Panc1 (cell line): ENCODE data around the gene SLC44A1. TPM values are rescaled to one million over a fixed set of nuclear protein-coding genes. Genes with fewer than 3 reads are reported as not detected.

ENCODE experiments used
- ATAC-seq: fragments of 200-7000 bp; cut with Tn5 transposase; 2 replicates; pipeline ENCODE4 v1.9.1; 2020; ENCODE audit warnings: mild to moderate bottlenecking, moderate library complexity
- BruUV-seq: library from RNA; stranded (reverse); fragments of 400-500 nt; replicated peaks from 2 replicates; lab custom pipeline; 2021; lab: Mats Ljungman, UMichigan
- CTCF ChIA-PET: fragments of 300-600 bp; sonication (Branson Sonifier 250); formaldehyde crosslinking; loops from one replicate; lab custom pipeline; 2022; ENCODE audit warnings: antibody characterized with exemption; lab: Charles Lee
- POLR2A ChIA-PET: fragments of 300-600 bp; sonication (Branson Sonifier 250); formaldehyde crosslinking; loops from one replicate; lab custom pipeline; 2022; ENCODE audit warnings: antibody characterized with exemption; lab: Charles Lee
- DNase-seq: peaks from one replicate; pipeline ENCODE4 v3.0.0-alpha.2; 2010; ENCODE audit warnings: low read depth, low spot score
- H3K27ac ChIP-seq: 2 replicates; pipeline ENCODE4 v1.5.1; 2011; ENCODE audit warnings: mild to moderate bottlenecking, low read length, inconsistent platforms
- H3K27me3 ChIP-seq: fragments of 200-500 bp; sonication (Bioruptor generic); 2 replicates; pipeline ENCODE4 v1.6.0; 2014; ENCODE audit warnings: low read length, inconsistent platforms; ENCODE audit not compliant: control insufficient read depth, insufficient read depth
- H3K36me3 ChIP-seq: fragments of 200-500 bp; sonication (Bioruptor generic); 2 replicates; pipeline ENCODE4 v1.5.1; 2014; ENCODE audit warnings: inconsistent platforms, mild to moderate bottlenecking, low read length, moderate library complexity; ENCODE audit not compliant: control insufficient read depth, insufficient read depth
- H3K4me1 ChIP-seq: 2 replicates; pipeline ENCODE4 v1.5.1; 2011; ENCODE audit warnings: inconsistent platforms, mild to moderate bottlenecking, low read length, moderate library complexity; ENCODE audit not compliant: control insufficient read depth, insufficient read depth
- H3K4me3 ChIP-seq, 2 experiments: 2 replicates each; pipeline ENCODE4 v1.5.1; 2011 to 2012; ENCODE audit warnings: low read depth in 2 of 2, low read length in 2 of 2, mild to moderate bottlenecking in 2 of 2, inconsistent platforms in 1 of 2, moderate library complexity in 1 of 2
- H3K9me3 ChIP-seq: fragments of 200-500 bp; sonication (Bioruptor generic); 2 replicates; pipeline ENCODE4 v1.5.1; 2014; ENCODE audit warnings: low read depth, mild to moderate bottlenecking, inconsistent platforms, low read length, moderate library complexity; ENCODE audit not compliant: control insufficient read depth, insufficient read depth
- CTCF ChIP-seq: fragments of 450-650 bp; IDR thresholded peaks from 2 replicates; pipeline ENCODE4 v1.5.1; 2017; ENCODE audit warnings: mild to moderate bottlenecking
- POLR2AphosphoS5 ChIP-seq: IDR thresholded peaks from 2 replicates; pipeline ENCODE4 v1.6.1; 2012; ENCODE audit warnings: mild to moderate bottlenecking, low read depth, low read length, moderate library complexity
- REST ChIP-seq, 2 experiments: IDR thresholded peaks; 2 replicates each; pipeline ENCODE4 v1.6.1; 2011 to 2012; ENCODE audit warnings: low read depth in 2 of 2, control low read depth in 1 of 2, low read length in 1 of 2, mild to moderate bottlenecking in 1 of 2, moderate library complexity in 1 of 2; ENCODE audit not compliant: insufficient read depth in 1 of 2
- SIN3A ChIP-seq: IDR thresholded peaks from 2 replicates; pipeline ENCODE4 v1.6.1; 2012; ENCODE audit warnings: low read depth, mild to moderate bottlenecking, low read length, moderate library complexity, borderline replicate concordance; ENCODE audit not compliant: insufficient read depth
- TCF7L2 ChIP-seq: IDR thresholded peaks from 2 replicates; pipeline ENCODE4 v1.6.1; 2011; ENCODE audit warnings: mild to moderate bottlenecking, low read depth, low read length, inconsistent platforms
- in situ Hi-C: cut with HindIII; loops from 2 replicates; pipeline ENCODE4 v1.10.0; 2016; ENCODE audit warnings: low sequenced_read_pairs, low pct_unique_long_range_greater_than_20kb
- intact Hi-C: fragments of 100-400 bp; cut with micrococcal nuclease; formaldehyde crosslinking; loops from one replicate; pipeline ENCODE4 v1.10.0; 2022; ENCODE audit not compliant: unreplicated experiment
- total RNA-seq: library from RNA; stranded (reverse); gene quantifications from one replicate; pipeline ENCODE4 v1.2.1, GENCODE V29; 2021; ENCODE audit not compliant: unreplicated experiment

Gene SLC44A1
- total RNA-seq, 1 experiment from 2014 or later, result 8.7 TPM

- DNase-seq, result no peak
- POLR2A ChIA-PET, result no interaction called here
- no peak for TF ChIP-seq REST (IDR thresholded peaks at IDR 0.05; ENCODE audit: insufficient read depth in 1 of 2, low read depth in 2 of 2, low read length in 1 of 2)
- TF ChIP-seq CTCF, result no peak
- TF ChIP-seq SIN3A, result no peak
- TF ChIP-seq POLR2AphosphoS5, result no peak
- TF ChIP-seq TCF7L2, result no peak
- Histone ChIP-seq H3K4me1 (no peaks in the 10 kb centered on the region), H3K27me3 (no peaks in the 10 kb centered on the region), H3K4me3 (no peak overlapping the region), H3K9me3 (no peaks in the 10 kb centered on the region), H3K27ac (no peak overlapping the region), H3K36me3 (no peaks in the 10 kb centered on the region)
- ATAC-seq, result no peak
- intact Hi-C loops, result no loop called here
- no TSS peak for BruUV-seq
- in situ Hi-C loops, result no loop called here
- CTCF ChIA-PET, result no interaction called here
Measured at GRCh38 chr9:105376893-105377292, 132.4 kb downstream of the SLC44A1 start.

- Histone ChIP-seq H3K27me3 (no peaks in the 10 kb centered on the region), H3K27ac (no peak overlapping the region), H3K4me1 (no peaks in the 10 kb centered on the region), H3K9me3 (no peaks in the 10 kb centered on the region), H3K4me3 (peak overlapping the region; percentile 33 to 57), H3K36me3 (no peaks in the 10 kb centered on the region; the same call in 1 of the 2 replicates)
- no TSS peak for BruUV-seq
- TF ChIP-seq TCF7L2 (no peak), POLR2AphosphoS5 (no peak), SIN3A (no peak)
- intact Hi-C loops (no loop called here), in situ Hi-C loops (no loop called here)
- ATAC-seq (0 out of 2 replicates have a peak, but pooled peaks have one; percentile 58), DNase-seq (peak; percentile 12)
- POLR2A ChIA-PET, result no interaction called here
- CTCF ChIA-PET, result no interaction called here
Measured at GRCh38 chr9:105385381-105385985, 141.0 kb downstream of the SLC44A1 start.

- Histone ChIP-seq H3K27ac (no peak overlapping the region), H3K9me3 (no peaks in the 10 kb centered on the region), H3K4me3 (no peak overlapping the region), H3K4me1 (no peaks in the 10 kb centered on the region), H3K36me3 (no peaks in the 10 kb centered on the region), H3K27me3 (no peaks in the 10 kb centered on the region)
- intact Hi-C loops, result no loop called here
- DNase-seq, result no peak
- ChIA-PET POLR2A (no interaction called here), CTCF (no interaction called here)
- TF ChIP-seq SIN3A (no peak), POLR2AphosphoS5 (no peak), CTCF (no peak), TCF7L2 (no peak), REST (IDR thresholded peaks at IDR 0.05; ENCODE audit: insufficient read depth in 1 of 2, low read depth in 2 of 2, low read length in 1 of 2) (no peak)
- ATAC-seq, result no peak
- BruUV-seq, result no TSS peak
- in situ Hi-C loops, result no loop called here
Measured at GRCh38 chr9:105389796-105390195, 145.3 kb downstream of the SLC44A1 start.
